Measurements from ENCODE around the gene CCDC97.

- TF ChIP-seq, protein P1, sequence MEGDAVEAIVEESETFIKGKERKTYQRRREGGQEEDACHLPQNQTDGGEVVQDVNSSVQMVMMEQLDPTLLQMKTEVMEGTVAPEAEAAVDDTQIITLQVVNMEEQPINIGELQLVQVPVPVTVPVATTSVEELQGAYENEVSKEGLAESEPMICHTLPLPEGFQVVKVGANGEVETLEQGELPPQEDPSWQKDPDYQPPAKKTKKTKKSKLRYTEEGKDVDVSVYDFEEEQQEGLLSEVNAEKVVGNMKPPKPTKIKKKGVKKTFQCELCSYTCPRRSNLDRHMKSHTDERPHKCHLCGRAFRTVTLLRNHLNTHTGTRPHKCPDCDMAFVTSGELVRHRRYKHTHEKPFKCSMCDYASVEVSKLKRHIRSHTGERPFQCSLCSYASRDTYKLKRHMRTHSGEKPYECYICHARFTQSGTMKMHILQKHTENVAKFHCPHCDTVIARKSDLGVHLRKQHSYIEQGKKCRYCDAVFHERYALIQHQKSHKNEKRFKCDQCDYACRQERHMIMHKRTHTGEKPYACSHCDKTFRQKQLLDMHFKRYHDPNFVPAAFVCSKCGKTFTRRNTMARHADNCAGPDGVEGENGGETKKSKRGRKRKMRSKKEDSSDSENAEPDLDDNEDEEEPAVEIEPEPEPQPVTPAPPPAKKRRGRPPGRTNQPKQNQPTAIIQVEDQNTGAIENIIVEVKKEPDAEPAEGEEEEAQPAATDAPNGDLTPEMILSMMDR (IDR thresholded peaks at IDR 0.05): no peak
- no peak for TF ChIP-seq POLR2AphosphoS5 (IDR thresholded peaks at IDR 0.05; ENCODE audit: low read depth, low read length)
- TF ChIP-seq SIN3A (IDR thresholded peaks at IDR 0.05; ENCODE audit: borderline replicate concordance, insufficient read depth, low read depth, low read length): no peak
- TF ChIP-seq, protein P2, sequence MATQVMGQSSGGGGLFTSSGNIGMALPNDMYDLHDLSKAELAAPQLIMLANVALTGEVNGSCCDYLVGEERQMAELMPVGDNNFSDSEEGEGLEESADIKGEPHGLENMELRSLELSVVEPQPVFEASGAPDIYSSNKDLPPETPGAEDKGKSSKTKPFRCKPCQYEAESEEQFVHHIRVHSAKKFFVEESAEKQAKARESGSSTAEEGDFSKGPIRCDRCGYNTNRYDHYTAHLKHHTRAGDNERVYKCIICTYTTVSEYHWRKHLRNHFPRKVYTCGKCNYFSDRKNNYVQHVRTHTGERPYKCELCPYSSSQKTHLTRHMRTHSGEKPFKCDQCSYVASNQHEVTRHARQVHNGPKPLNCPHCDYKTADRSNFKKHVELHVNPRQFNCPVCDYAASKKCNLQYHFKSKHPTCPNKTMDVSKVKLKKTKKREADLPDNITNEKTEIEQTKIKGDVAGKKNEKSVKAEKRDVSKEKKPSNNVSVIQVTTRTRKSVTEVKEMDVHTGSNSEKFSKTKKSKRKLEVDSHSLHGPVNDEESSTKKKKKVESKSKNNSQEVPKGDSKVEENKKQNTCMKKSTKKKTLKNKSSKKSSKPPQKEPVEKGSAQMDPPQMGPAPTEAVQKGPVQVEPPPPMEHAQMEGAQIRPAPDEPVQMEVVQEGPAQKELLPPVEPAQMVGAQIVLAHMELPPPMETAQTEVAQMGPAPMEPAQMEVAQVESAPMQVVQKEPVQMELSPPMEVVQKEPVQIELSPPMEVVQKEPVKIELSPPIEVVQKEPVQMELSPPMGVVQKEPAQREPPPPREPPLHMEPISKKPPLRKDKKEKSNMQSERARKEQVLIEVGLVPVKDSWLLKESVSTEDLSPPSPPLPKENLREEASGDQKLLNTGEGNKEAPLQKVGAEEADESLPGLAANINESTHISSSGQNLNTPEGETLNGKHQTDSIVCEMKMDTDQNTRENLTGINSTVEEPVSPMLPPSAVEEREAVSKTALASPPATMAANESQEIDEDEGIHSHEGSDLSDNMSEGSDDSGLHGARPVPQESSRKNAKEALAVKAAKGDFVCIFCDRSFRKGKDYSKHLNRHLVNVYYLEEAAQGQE (IDR thresholded peaks at IDR 0.05; ENCODE audit: insufficient read depth in 1 of 2, low read depth in 2 of 2, low read length in 1 of 2): no peak
Observed at GRCh38 chr19:41330946-41331678, 21.1 kb downstream of the CCDC97 start.
